Muscle of leg (tissue), 11 donors: ENCODE data around the gene NEK5. TPM values are rescaled to one million over a fixed set of nuclear protein-coding genes. Genes with fewer than 3 reads are reported as not detected.
A peak's percentile ranks its signal among the peaks of the same experiment; 100 is the strongest.

Source experiments
- DNase-seq: peaks from one replicate; pipeline ENCODE4 v3.0.0; 2013
- H3K27ac ChIP-seq: one replicate; pipeline ENCODE4 v1.5.1; 2013; ENCODE audit warnings: mild to moderate bottlenecking, low read length, control low read depth
- H3K27me3 ChIP-seq: one replicate; pipeline ENCODE4 v1.6.1; 2013; ENCODE audit warnings: low read length; ENCODE audit not compliant: control insufficient read depth, insufficient read depth
- H3K36me3 ChIP-seq: one replicate; pipeline ENCODE4 v1.6.1; 2013; ENCODE audit warnings: low read length; ENCODE audit not compliant: control insufficient read depth, insufficient read depth
- H3K4me1 ChIP-seq: one replicate; pipeline ENCODE4 v1.6.1; 2013; ENCODE audit warnings: low read length; ENCODE audit not compliant: control insufficient read depth, insufficient read depth
- H3K4me3 ChIP-seq: one replicate; pipeline ENCODE4 v1.5.1; 2013; ENCODE audit warnings: low read length, control low read depth
- H3K9me3 ChIP-seq: replicated peaks from 2 replicates; pipeline ENCODE4 v1.6.1; 2013; ENCODE audit warnings: low read depth, low read length; ENCODE audit not compliant: control insufficient read depth
- WGBS: methylation state at CpG from one replicate; pipeline ENCODE4 v1.1.5; 2013; ENCODE audit warnings: missing lambda C conversion rate; ENCODE audit not compliant: insufficient coverage; 5-methylcytosine and 5-hydroxymethylcytosine counted together
- polyA plus RNA-seq, 8 donors: library from polyadenylated mRNA; unstranded; fragments of 120-200 nt; gene quantifications; one replicate each; pipeline versions ENCODE4 v1.2.1 to v1.2.3, GENCODE V29; 2013; ENCODE audit warnings: inconsistent platforms in 1 of 8, low replicate concordance in 1 of 8; ENCODE audit not compliant: insufficient read length in 8 of 8, insufficient read depth in 1 of 8
- total RNA-seq: library from RNA; stranded (reverse); fragments of 120-200 nt; gene quantifications from one replicate; pipeline ENCODE4 v1.2.4, GENCODE V29; 2013

Gene NEK5
- total and polyA plus RNA-seq, 9 donors = 0.34 to 1.1 (median 0.69) TPM

DNA sequence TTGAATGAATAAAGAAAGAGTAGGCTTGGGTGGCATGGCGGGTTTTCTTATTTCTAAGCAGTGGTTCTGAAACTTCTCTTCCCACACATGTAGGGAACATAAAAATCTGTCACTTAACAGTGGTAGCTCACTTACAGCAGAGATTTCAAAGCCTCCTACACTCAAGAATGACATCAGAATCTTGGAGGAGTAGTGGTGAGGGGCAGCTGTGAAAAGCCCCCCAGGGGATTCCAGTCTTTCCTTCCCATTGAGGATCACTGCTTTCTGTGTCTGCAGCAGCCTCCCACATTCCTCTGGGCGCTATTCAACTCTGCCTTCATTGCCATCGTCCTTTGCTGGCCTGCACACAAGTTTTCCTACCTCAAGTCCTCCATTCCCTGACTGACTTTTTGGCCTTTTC is 8.6 kb upstream of the NEK5 start:
- DNase-seq = no peak
- no peak overlapping the region for H3K4me3 ChIP-seq
- no peaks in the 10 kb centered on the region for H3K27me3 ChIP-seq
- H3K9me3 ChIP-seq = no peaks in the 10 kb centered on the region
- no peak overlapping the region for H3K27ac ChIP-seq
- 79% methylated on average over 2 of the region's 3 CpGs for WGBS
- peaks cover 32% of the 10 kb centered on the region for H3K36me3 ChIP-seq
- no peaks in the 10 kb centered on the region for H3K4me1 ChIP-seq

DNA sequence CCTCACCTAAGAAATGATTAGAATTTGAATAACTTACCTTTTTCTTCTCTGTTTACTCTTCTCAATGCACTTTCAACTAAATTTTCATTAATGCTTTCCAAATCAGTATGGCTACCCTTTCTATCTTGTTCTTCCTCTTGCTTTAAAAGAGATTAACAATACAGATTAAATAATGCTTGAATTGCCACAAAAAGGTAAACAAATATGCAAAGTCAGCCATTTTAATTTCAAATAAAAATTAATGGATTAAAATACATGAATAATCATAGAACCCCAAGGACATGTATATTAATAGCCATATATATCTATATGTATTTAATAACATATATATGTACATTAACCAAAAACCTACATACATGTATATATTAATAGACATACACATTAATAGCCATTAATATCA is 7.9 kb upstream of the NEK5 start:
- no peaks in the 10 kb centered on the region for H3K4me1 ChIP-seq
- no peak for DNase-seq
- H3K4me3 ChIP-seq = no peak overlapping the region
- H3K27ac ChIP-seq = no peak overlapping the region
- H3K27me3 ChIP-seq = no peaks in the 10 kb centered on the region
- peaks cover 32% of the 10 kb centered on the region for H3K36me3 ChIP-seq
- H3K9me3 ChIP-seq = no peaks in the 10 kb centered on the region

DNA sequence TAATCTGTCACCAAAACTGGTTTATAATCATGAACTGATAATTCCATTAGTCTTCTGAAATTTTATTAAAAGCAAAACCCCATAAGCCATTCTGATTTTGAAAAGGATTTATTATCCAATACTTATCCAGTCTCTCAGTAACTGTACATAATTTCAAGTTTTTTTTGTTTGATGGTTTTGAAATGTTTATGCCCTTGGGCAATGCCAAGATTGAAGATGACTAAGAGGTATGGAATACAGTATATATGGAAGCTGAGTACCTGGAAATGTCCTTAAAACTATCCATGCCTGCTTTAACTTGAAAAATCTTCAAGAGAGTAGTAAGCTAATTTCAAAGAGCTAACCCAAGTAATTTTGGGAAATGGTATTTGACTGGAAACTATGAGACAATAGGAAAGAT is 1.8 kb upstream of the NEK5 start:
- no peak for DNase-seq
- no peak overlapping the region for H3K4me3 ChIP-seq
- peaks cover 16% of the 10 kb centered on the region for H3K36me3 ChIP-seq
- H3K4me1 ChIP-seq = peaks cover 13% of the 10 kb centered on the region
- no peaks in the 10 kb centered on the region for H3K9me3 ChIP-seq
- H3K27ac ChIP-seq = no peak overlapping the region
- H3K27me3 ChIP-seq = no peaks in the 10 kb centered on the region

DNA sequence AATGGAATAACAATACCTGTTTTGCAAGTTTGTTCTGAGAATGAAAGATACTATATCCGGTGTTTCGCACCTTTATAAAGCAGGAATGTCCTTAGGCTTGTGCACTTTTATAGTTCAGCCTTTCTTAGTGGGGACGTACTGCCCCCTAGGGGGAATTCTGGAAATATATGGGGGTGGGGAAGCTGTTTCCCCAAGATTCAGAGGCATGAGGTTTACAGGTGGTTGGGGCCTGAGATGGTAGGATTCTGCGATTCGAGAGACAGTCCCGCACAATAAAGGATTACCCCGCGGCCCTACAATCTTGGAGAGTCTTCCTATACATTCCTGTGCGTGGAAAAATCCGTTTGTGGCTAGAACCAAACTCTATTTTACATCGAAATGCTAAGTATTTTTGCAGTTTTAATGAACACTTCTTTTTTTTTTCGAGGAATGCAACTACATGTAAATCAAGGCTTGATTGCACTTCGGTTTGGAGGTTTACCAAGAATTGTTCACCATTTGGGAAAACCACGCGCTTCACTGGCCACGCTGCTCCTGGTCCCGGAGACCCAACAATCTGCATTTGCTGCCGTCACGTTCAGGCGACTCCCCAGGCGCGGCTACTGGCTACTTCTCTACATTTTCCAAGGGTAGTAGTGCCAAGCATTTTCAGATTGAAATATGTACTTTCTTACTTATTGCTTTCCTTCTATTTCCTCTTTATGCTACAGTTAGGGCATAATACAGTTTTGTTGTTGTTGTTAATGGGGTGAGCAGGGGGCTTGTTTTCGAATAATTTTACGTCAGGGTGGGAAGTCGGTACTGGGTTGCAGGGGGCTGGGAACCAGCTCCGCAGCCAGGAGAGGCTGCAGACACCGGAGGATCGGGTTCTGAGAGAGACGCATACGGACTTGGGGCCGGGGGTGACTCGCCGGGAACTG is 830 bp downstream of the NEK5 start:
- Histone ChIP-seq H3K27ac (no peak overlapping the region), H3K4me3 (peak overlapping the region; percentile 70), H3K36me3 (peaks cover 8% of the 10 kb centered on the region), H3K27me3 (no peaks in the 10 kb centered on the region), H3K9me3 (no peaks in the 10 kb centered on the region), H3K4me1 (peaks cover 13% of the 10 kb centered on the region)
- DNase-seq = peak; percentile 83
- WGBS = under 1% methylated on average over 20 of the region's 33 CpGs

DNA sequence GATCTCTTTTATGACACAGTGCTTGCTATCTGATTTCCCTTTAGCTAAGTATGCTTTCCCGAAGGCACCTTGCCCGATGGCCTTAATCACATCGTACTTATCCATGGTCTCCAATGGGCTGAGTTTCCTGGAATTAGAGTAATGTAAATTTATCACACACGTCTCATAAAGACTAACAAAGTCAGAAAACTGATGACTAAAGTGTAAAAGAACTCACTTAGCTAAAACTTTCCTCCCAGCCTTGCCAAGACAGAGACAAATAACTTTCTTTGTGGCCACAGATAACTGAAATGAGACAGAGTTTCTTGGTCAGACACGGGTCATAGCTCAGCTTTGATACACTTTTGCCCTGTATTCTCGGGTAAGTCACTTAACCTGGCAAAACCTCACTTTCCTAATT is 1.5 kb downstream of the NEK5 start:
- Histone ChIP-seq H3K4me3 (no peak overlapping the region), H3K4me1 (peaks cover 13% of the 10 kb centered on the region), H3K36me3 (peaks cover 5% of the 10 kb centered on the region), H3K9me3 (no peaks in the 10 kb centered on the region), H3K27me3 (no peaks in the 10 kb centered on the region), H3K27ac (no peak overlapping the region)
- no CpG with 5 or more reads among the region's 6 CpGs for WGBS
- DNase-seq = peak; percentile 61

DNA sequence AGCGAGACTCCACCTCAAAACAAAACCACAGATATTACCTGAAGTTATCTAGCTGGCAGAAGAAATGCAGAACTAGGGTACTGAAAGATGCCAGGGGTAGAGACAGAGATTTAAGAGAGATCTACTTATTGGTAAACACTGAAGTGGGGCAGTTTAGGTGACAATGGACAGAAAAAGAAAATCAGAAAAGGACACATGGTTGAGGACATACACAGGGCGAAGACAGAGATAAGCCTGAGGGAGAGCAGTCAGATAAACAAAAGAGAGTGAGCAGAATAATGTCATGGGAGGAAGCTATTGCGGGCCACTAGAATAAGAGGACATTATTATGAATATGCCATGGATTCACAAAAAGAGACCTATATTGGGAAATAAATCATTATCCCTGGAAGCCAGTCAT is 3.3 kb downstream of the NEK5 start:
- DNase-seq = no peak
- Histone ChIP-seq H3K27me3 (no peaks in the 10 kb centered on the region), H3K36me3 (no peaks in the 10 kb centered on the region), H3K4me1 (peaks cover 13% of the 10 kb centered on the region), H3K27ac (no peak overlapping the region), H3K4me3 (no peak overlapping the region), H3K9me3 (no peaks in the 10 kb centered on the region)
- WGBS = 77% methylated on average over 1 of the region's 3 CpGs

DNA sequence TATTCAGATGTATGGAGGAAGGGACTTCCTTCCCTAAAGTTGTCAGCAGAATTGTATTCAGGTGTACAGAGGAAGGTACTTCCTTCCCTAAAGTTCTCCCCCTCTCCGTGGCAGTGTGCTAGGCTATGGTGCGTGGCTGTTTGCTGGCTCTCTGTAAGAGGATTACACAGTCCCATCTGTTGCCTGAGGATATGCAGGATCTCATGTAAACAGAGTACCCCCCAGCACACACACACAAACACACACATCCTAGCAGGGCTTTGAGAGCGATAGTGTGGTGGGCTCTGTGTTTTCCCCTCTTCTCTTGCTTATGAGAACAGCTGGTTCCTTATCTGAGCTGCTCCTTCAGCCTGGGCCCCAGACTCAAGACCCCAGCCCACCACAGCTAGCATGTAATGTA is 10.3 kb downstream of the NEK5 start:
- WGBS = no CpG with 5 or more reads among the region's 3 CpGs
- no peak overlapping the region for H3K4me3 ChIP-seq
- H3K9me3 ChIP-seq = no peaks in the 10 kb centered on the region
- no peaks in the 10 kb centered on the region for H3K4me1 ChIP-seq
- no peak overlapping the region for H3K27ac ChIP-seq
- no peaks in the 10 kb centered on the region for H3K27me3 ChIP-seq
- no peaks in the 10 kb centered on the region for H3K36me3 ChIP-seq
- no peak for DNase-seq

- no peaks in the 10 kb centered on the region for H3K36me3 ChIP-seq
- no peaks in the 10 kb centered on the region for H3K9me3 ChIP-seq
- no peak overlapping the region for H3K27ac ChIP-seq
- H3K27me3 ChIP-seq = no peaks in the 10 kb centered on the region
- no peak for DNase-seq
- H3K4me3 ChIP-seq = no peak overlapping the region
- H3K4me1 ChIP-seq = no peaks in the 10 kb centered on the region
- no CpG with 5 or more reads among the region's 2 CpGs for WGBS
Observed at GRCh38 chr13:52118095-52118494, 10.8 kb downstream of the NEK5 start.

GRCh38 chr13:52112591-52112990 is 16.3 kb downstream of the NEK5 start:
- DNase-seq = no peak
- Histone ChIP-seq H3K27ac (no peak overlapping the region), H3K9me3 (no peaks in the 10 kb centered on the region), H3K4me3 (no peak overlapping the region), H3K4me1 (no peaks in the 10 kb centered on the region), H3K36me3 (no peaks in the 10 kb centered on the region), H3K27me3 (no peaks in the 10 kb centered on the region)
- WGBS = no CpG with 5 or more reads among the region's 1 CpG

GRCh38 chr13:52109116-52109670 is 19.7 kb downstream of the NEK5 start:
- no peak overlapping the region for H3K27ac ChIP-seq
- DNase-seq = no peak
- no peak overlapping the region for H3K4me3 ChIP-seq
- no peaks in the 10 kb centered on the region for H3K9me3 ChIP-seq
- no peaks in the 10 kb centered on the region for H3K4me1 ChIP-seq
- no peaks in the 10 kb centered on the region for H3K36me3 ChIP-seq
- no peaks in the 10 kb centered on the region for H3K27me3 ChIP-seq
- 100% methylated on average over 1 of the region's 1 CpG for whole genome bisulfite sequencing
